NCI-H2196 treated with DMSO at 0.1 percent for 48 hours (cell line): ENCODE results near the gene DNALI1.
A peak's percentile ranks its signal among the peaks of the same experiment; 100 is the strongest.
"Not testable (repeated sequence)": the region's sequence is repeated elsewhere in the genome, so short reads cannot be mapped to it uniquely, and the experiment has no call there.

ENCODE experiments used
- DNase-seq: peaks from one replicate; lab custom pipeline; 2025; ENCODE audit not compliant: unreplicated experiment; lab: John Stamatoyannopoulos, UW

The DNALI1 gene

GRCh38 chr1:37556712-37557196 lies at the start of gene DNALI1:
Gene DNALI1, plus strand, starts transcription at chr1:37556940. Its CDS starts 55 bp downstream, at chr1:37556995.
- DNase-seq: peak; percentile 90

- peak; percentile 28 for DNase-seq
Measured at GRCh38 chr1:37509181-37509580, 47.6 kb upstream of the DNALI1 start.

GRCh38 chr1:37513795-37514349 lies 42.9 kb upstream of the DNALI1 start:
- peak; percentile 48 for DNase-seq

GRCh38 chr1:37514350-37515184 lies 42.2 kb upstream of the DNALI1 start, which contains the start of gene MEAF6:
Gene MEAF6, minus strand, starts transcription at chr1:37514766. Its CDS starts 20 bp downstream, at chr1:37514746.
- DNase-seq: peak; percentile 87

- no peak for DNase-seq
Measured at GRCh38 chr1:37515185-37516034, 41.3 kb upstream of the DNALI1 start.

- DNase-seq: no peak
Measured at GRCh38 chr1:37517569-37517968, 39.2 kb upstream of the DNALI1 start.

GRCh38 chr1:37518241-37518640 lies 38.5 kb upstream of the DNALI1 start:
- DNase-seq: not testable (repeated sequence)

- not testable (repeated sequence) for DNase-seq
Measured at GRCh38 chr1:37518929-37519328, 37.8 kb upstream of the DNALI1 start.

- no peak for DNase-seq
Measured at GRCh38 chr1:37519613-37520012, 37.1 kb upstream of the DNALI1 start.

GRCh38 chr1:37529888-37530287 lies 26.9 kb upstream of the DNALI1 start:
- DNase-seq: not testable (repeated sequence)

- not testable (repeated sequence) for DNase-seq
Measured at GRCh38 chr1:37532418-37533156, 24.2 kb upstream of the DNALI1 start.

GRCh38 chr1:37533317-37534093 lies 23.2 kb upstream of the DNALI1 start:
- DNase-seq: no peak

- DNase-seq: peak; percentile 18
Measured at GRCh38 chr1:37537378-37537777, 19.4 kb upstream of the DNALI1 start.

GRCh38 chr1:37539154-37539553 lies 17.6 kb upstream of the DNALI1 start:
- DNase-seq: not testable (repeated sequence)

- DNase-seq: no peak
Measured at GRCh38 chr1:37540036-37540785, 16.5 kb upstream of the DNALI1 start.

- DNase-seq: no peak
Measured at GRCh38 chr1:37544530-37544929, 12.2 kb upstream of the DNALI1 start.

- DNase-seq: no peak
Measured at GRCh38 chr1:37545019-37545418, 11.7 kb upstream of the DNALI1 start.

GRCh38 chr1:37549341-37549740 lies 7.4 kb upstream of the DNALI1 start:
- no peak for DNase-seq

GRCh38 chr1:37553598-37553926 lies 3.2 kb upstream of the DNALI1 start:
- DNase-seq: no peak
